GM12891 (cell line): ENCODE data around the gene TPD52L1.

Source experiments
- PAX5 ChIP-seq: IDR thresholded peaks from 2 replicates; pipeline ENCODE4 v1.6.1; 2011; ENCODE audit warnings: low read length, moderate library complexity, mild to moderate bottlenecking; ENCODE audit not compliant: insufficient read depth, severe bottlenecking
- POLR2A ChIP-seq: IDR thresholded peaks from 2 replicates; pipeline ENCODE4 v1.6.1; 2011; ENCODE audit warnings: low read depth, low read length, control low read depth
- POLR2AphosphoS5 ChIP-seq: IDR thresholded peaks from 2 replicates; pipeline ENCODE4 v1.6.1; 2011; ENCODE audit warnings: low read depth, low read length, control low read depth
- POU2F2 ChIP-seq: IDR thresholded peaks from 2 replicates; pipeline ENCODE4 v1.6.1; 2011; ENCODE audit warnings: low read depth, mild to moderate bottlenecking, control low read depth, low read length, moderate library complexity
- TAF1 ChIP-seq: IDR thresholded peaks from 2 replicates; pipeline ENCODE4 v1.6.1; 2011; ENCODE audit warnings: low read depth, low read length, control low read depth

DNA sequence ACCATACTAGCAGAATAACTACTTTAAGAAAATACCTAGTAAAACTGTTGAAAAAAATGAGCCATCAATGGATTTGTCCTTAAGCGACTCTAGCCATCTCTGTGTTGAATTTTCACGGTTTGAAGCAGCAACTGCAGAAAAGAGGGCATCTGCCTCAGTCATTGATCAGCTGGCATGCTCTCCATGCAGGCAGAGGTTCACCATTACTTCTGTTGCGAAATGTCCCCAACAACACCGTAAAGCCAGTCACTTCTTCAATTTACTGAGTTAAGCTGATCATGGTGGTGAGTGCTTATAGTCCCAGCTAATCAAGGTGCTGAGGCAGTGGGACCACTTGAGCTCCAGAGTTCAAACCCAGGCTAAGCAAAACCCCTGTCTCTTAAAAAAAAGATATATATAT, 11.1 kb downstream of the TPD52L1 start:
- no peak for TF ChIP-seq TAF1
- no peak for TF ChIP-seq POLR2AphosphoS5
- no peak for TF ChIP-seq PAX5
- TF ChIP-seq POLR2A = no peak
- TF ChIP-seq POU2F2 = no peak
